HFFc6 (cell line): ENCODE data around the gene GOLGA6L7. TPM values are rescaled to one million over a fixed set of nuclear protein-coding genes. Genes with fewer than 3 reads are reported as not detected.
A peak's percentile ranks its signal among the peaks of the same experiment; 100 is the strongest.
"Not testable (repeated sequence)": the region's sequence is repeated elsewhere in the genome, so short reads cannot be mapped to it uniquely, and the experiment has no call there.

ENCODE experiments used
- DNase-seq: peaks from one replicate; pipeline ENCODE4 v3.0.0-alpha.2; 2018
- H3K27ac Mint-ChIP-seq: 2 replicates; pipeline ENCODE4 v1.8.0; 2020; ENCODE audit warnings: mild to moderate bottlenecking, mixed read lengths
- H3K27me3 Mint-ChIP-seq: 2 replicates; pipeline ENCODE4 v1.8.0; 2021; ENCODE audit warnings: mild to moderate bottlenecking, moderate library complexity, mixed read lengths; ENCODE audit not compliant: insufficient read depth
- H3K36me3 Mint-ChIP-seq: 2 replicates; pipeline ENCODE4 v1.8.0; 2021; ENCODE audit warnings: low read depth, mixed read lengths
- H3K4me1 Mint-ChIP-seq: 2 replicates; pipeline ENCODE4 v1.8.0; 2020; ENCODE audit warnings: low read depth, mixed read lengths
- H3K4me3 Mint-ChIP-seq: 2 replicates; pipeline ENCODE4 v1.8.0; 2020; ENCODE audit warnings: mild to moderate bottlenecking, moderate library complexity, mixed read lengths
- H3K9me3 Mint-ChIP-seq: 2 replicates; pipeline ENCODE4 v1.8.0; 2020; ENCODE audit warnings: mild to moderate bottlenecking, mixed read lengths
- total RNA-seq, 6 experiments: library from RNA; stranded (reverse); fragmentation: NEBNext Ultra II Directional; extraction: Animal tissue kit (Norgen Biotek cat#: 25700); gene quantifications; 2 replicates in 1 of 6; 3 replicates in 5 of 6; pipeline ENCODE4 v1.2.3, GENCODE V29; 2021

The GOLGA6L7 gene
- total RNA-seq, 6 experiments from 2014 or later = not detected

DNA sequence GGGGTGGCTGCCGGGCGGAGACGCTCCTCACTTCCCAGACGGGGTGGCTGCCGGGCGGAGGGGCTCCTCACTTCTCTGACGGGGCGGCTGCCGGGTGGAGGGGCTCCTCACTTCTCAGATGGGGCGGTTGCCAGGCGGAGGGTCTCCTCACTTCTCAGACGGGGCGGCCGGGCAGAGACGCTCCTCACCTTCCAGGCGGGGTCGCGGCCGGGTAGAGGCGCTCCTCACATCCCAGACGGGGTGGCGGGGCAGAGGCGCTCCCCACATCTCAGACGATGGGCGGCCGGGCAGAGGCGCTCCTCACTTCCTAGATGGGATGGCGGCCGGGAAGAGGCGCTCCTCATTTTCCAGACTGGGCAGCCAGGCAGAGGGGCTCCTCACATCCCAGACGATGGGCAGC, 1.3 kb upstream of the GOLGA6L7 start:
- H3K36me3 Mint-ChIP-seq, H3K27me3 Mint-ChIP-seq, H3K27ac Mint-ChIP-seq, H3K4me3 Mint-ChIP-seq, H3K9me3 Mint-ChIP-seq, DNase-seq, H3K4me1 Mint-ChIP-seq: not testable (repeated sequence)

- DNase-seq, H3K4me1 Mint-ChIP-seq, H3K36me3 Mint-ChIP-seq, H3K27ac Mint-ChIP-seq, H3K9me3 Mint-ChIP-seq, H3K4me3 Mint-ChIP-seq, H3K27me3 Mint-ChIP-seq: not testable (repeated sequence)
Measured at GRCh38 chr15:28849271-28849670, 827 bp upstream of the GOLGA6L7 start.

- DNase-seq, H3K27me3 Mint-ChIP-seq, H3K9me3 Mint-ChIP-seq, H3K36me3 Mint-ChIP-seq, H3K4me1 Mint-ChIP-seq, H3K4me3 Mint-ChIP-seq, H3K27ac Mint-ChIP-seq: not testable (repeated sequence)
Measured at GRCh38 chr15:28847959-28848358, 485 bp downstream of the GOLGA6L7 start.

DNA sequence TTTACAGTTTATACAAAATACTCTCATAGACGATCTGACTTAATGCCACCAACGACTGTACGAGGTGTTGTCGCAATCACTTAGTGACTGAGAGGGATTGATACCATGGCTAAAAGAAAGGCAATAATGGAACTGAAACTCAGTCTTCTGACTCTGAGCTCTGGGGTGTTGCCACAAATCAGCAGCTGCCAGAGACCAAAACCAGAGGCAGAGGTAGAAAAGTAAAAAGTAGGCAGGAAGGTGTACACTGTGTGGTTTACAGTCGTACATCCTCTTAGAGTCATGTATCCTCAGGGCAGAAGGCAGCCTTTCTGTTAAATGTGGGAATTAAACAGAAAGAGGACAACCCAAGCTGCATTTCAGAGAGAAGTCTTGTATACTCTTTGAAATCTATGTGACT, 1.2 kb downstream of the GOLGA6L7 start:
- not testable (repeated sequence) for H3K36me3 Mint-ChIP-seq, H3K27ac Mint-ChIP-seq, H3K4me1 Mint-ChIP-seq, H3K9me3 Mint-ChIP-seq, H3K27me3 Mint-ChIP-seq, H3K4me3 Mint-ChIP-seq, DNase-seq

DNA sequence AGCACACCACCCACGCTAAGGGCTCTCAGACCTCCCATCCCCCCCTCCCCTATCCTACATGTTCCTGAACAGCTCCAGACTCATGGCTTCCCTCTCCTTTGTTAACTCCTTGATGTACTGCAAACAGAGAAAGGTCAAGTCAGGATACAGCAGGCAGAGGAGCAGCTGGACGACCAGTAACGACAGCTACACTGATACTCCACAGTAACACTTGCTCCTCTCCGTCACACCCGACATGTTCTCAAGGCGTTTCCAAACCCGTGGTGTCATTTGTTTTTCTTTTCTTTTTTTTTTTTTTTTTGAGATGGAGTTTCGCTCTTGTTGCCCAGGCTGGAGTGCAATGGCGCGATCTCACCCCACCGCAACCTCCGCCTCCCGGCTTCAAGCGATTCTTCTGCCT, 4.3 kb downstream of the GOLGA6L7 start:
- not testable (repeated sequence) for H3K4me1 Mint-ChIP-seq, H3K4me3 Mint-ChIP-seq, H3K27me3 Mint-ChIP-seq, H3K36me3 Mint-ChIP-seq, H3K9me3 Mint-ChIP-seq, DNase-seq, H3K27ac Mint-ChIP-seq

GRCh38 chr15:28843520-28843919, 4.9 kb downstream of the GOLGA6L7 start:
- H3K9me3 Mint-ChIP-seq, DNase-seq, H3K4me1 Mint-ChIP-seq, H3K4me3 Mint-ChIP-seq, H3K27me3 Mint-ChIP-seq, H3K36me3 Mint-ChIP-seq, H3K27ac Mint-ChIP-seq: not testable (repeated sequence)

GRCh38 chr15:28842210-28842609, 6.2 kb downstream of the GOLGA6L7 start:
- not testable (repeated sequence) for H3K4me3 Mint-ChIP-seq, DNase-seq

DNA sequence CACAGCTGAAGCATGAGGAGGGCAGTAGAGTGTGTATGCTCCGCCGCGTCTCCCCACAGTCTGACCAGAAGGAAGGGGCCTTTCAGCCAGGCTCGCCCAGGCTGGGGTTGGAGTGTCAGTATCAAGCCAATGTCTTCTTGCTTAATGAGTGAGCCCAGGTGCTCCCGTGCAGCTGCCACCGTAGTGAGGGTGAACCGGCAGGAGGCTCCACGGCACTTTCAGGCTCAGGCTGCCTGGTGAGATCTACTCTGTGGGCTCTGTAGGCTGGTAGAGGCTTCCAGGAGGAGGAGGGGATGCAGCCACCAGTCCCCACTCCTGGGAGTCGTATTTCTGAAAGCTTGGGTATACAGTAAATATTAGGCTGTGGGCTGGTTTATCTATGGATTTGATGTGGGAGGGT, 8.2 kb downstream of the GOLGA6L7 start:
- not testable (repeated sequence) for H3K36me3 Mint-ChIP-seq, H3K4me3 Mint-ChIP-seq, DNase-seq, H3K27ac Mint-ChIP-seq, H3K27me3 Mint-ChIP-seq, H3K4me1 Mint-ChIP-seq, H3K9me3 Mint-ChIP-seq

More at GRCh38 chr15:28842210-28842609, 6.2 kb downstream of the GOLGA6L7 start:
- H3K27me3 Mint-ChIP-seq, H3K27ac Mint-ChIP-seq, H3K4me1 Mint-ChIP-seq, H3K36me3 Mint-ChIP-seq, H3K9me3 Mint-ChIP-seq: not testable (repeated sequence)

DNA sequence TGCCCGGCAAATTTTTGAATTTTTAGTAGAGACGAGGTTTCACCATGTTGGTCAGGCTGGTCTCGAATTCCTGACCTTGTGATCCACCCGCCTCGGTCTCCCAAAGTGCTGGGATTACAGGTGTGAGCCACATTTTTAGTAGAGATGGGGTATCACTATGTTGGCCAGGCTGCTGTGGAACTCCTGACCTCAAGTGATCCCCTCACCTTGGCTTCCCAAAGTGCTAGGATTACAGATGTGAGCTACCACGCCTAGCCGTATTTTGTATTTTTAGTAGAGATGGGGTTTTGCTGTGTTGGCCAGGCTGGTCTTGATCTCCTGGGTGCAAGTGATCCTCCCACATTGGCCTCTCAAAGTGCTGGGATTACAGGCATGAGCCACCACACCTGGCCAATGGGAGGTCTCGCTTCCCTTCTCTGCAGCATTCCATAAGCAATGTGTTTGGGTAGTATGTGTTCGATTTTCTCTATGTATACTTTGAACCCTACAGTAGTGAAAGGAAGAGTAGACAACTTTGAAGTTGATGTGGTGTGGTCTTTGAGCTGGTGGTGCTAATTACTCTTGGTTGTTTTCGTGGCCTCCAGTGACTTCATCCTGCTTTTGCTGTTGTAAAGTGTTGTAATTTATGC, 13.4 kb downstream of the GOLGA6L7 start:
- H3K27ac Mint-ChIP-seq, H3K4me3 Mint-ChIP-seq, H3K9me3 Mint-ChIP-seq, H3K4me1 Mint-ChIP-seq, H3K27me3 Mint-ChIP-seq, DNase-seq, H3K36me3 Mint-ChIP-seq: not testable (repeated sequence)

GRCh38 chr15:28831897-28832587, 16.4 kb downstream of the GOLGA6L7 start:
- not testable (repeated sequence) for H3K9me3 Mint-ChIP-seq, DNase-seq, H3K36me3 Mint-ChIP-seq, H3K27ac Mint-ChIP-seq, H3K27me3 Mint-ChIP-seq, H3K4me1 Mint-ChIP-seq
- H3K4me3 Mint-ChIP-seq = peak overlapping the region; percentile 60; the same call in 1 of the 2 replicates

GRCh38 chr15:28821420-28821819, 27.0 kb downstream of the GOLGA6L7 start:
- not testable (repeated sequence) for H3K27ac Mint-ChIP-seq, H3K27me3 Mint-ChIP-seq, H3K4me1 Mint-ChIP-seq, H3K36me3 Mint-ChIP-seq, DNase-seq, H3K9me3 Mint-ChIP-seq, H3K4me3 Mint-ChIP-seq

DNA sequence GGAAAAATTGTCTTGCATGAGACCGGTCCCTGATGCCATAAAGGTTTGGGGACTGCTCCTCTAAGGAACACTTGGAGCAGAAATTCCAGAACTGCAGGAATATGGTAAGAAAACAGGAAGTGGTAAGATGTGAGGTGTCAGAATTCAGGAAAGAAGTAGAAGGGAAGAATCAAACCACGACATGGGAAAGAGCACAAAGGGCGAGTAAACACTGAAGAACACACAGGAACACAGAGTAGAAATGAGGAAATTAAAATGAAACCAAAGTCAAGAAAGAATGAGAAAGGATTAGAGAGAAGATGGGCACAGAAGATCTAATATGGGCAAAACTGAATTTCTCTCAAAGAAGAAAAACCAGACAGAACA, 28.5 kb downstream of the GOLGA6L7 start:
- not testable (repeated sequence) for H3K27me3 Mint-ChIP-seq, H3K4me3 Mint-ChIP-seq, H3K9me3 Mint-ChIP-seq, DNase-seq, H3K4me1 Mint-ChIP-seq, H3K36me3 Mint-ChIP-seq
- peak overlapping the region; percentile 29; the same call in 1 of the 2 replicates for H3K27ac Mint-ChIP-seq

DNA sequence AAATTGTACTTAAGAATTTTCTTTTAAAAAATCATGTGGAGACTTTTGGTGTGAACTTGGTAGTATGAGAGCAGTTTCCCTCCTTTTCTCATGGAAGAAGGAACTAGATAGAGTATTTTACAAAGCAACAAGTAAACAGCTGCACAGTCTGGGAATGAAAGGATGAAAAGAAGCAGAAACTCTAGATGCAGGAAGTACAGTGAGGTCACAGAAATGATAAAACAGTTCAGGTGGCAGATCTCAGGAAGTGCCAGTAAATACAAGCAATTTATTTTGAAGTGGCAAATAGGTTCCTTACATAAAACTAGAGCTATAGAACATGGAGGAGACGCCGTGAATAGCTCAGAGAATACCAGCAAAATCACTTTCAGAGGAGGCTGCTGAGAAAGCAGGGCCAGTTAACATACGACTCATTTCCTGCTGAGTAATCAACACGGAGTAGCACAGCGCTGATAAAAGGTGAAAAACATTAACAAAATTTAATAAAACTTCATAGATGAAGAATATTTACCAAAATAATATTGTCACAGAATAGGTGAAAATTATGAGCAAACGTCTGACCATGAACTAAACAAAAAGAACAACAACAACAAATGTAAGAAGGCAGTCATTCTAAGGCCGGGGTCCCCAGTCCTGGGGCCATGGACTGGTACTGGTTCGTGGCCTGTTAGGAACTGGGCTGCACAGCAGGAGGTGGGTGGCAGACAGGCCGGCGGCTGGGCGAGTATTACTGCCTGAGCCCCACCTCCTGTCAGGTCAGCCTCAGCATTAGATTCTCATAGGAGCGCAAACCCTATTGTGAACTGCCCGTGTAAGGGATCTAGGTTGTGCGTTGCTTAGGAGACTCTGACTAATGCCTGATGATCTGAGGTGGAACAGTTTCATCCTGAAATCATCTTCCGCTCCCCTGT, 29.2 kb downstream of the GOLGA6L7 start:
- H3K9me3 Mint-ChIP-seq = not testable (repeated sequence)

DNA sequence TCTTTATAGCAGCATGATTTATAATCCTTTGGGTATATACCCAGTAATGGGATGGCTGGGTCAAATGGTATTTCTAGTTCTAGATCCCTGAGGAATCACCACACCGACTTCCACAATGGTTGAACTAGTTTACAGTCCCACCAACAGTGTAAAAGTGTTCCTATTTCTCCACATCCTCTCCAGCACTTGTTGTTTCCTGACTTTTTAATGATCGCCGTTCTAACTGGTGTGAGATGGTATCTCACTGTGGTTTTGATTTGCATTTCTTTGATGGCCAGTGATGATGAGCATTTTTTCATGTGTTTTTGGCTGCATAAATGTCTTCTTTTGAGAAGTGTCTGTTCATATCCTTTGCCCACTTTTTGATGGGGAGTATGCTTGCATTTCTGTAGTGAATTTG, 30.3 kb downstream of the GOLGA6L7 start:
- H3K9me3 Mint-ChIP-seq, H3K27me3 Mint-ChIP-seq, H3K27ac Mint-ChIP-seq, H3K4me3 Mint-ChIP-seq, H3K36me3 Mint-ChIP-seq, DNase-seq: not testable (repeated sequence)
- H3K4me1 Mint-ChIP-seq = peaks cover 17% of the 10 kb centered on the region

More for the DNA sequence above, 29.2 kb downstream of the GOLGA6L7 start:
- H3K4me3 Mint-ChIP-seq = peak overlapping the region; percentile 55
- H3K36me3 Mint-ChIP-seq, H3K27me3 Mint-ChIP-seq, H3K4me1 Mint-ChIP-seq: not testable (repeated sequence)
- DNase-seq = peak; percentile 36
- peak overlapping the region; percentile 68 for H3K27ac Mint-ChIP-seq
